Kidney (tissue), 14 donors: ENCODE data around the gene MMP26. TPM values are rescaled to one million over a fixed set of nuclear protein-coding genes. Genes with fewer than 3 reads are reported as not detected.

ENCODE experiments used
- DNase-seq, 5 donors: peaks; one replicate each; pipeline ENCODE4 v3.0.0-alpha.2; 2013 to 2020
- FAIRE-seq: peaks from 2 replicates; lab custom pipeline; 2012; peaks lifted over from hg19 to GRCh38; lab: Jason Lieb, UNC
- H3K27ac ChIP-seq, 2 donors: one replicate each; pipeline ENCODE4 v1.7.0; 2013; ENCODE audit warnings: low read depth in 2 of 2, low read length in 2 of 2, inconsistent platforms in 1 of 2
- H3K27me3 ChIP-seq: one replicate; pipeline ENCODE4 v1.7.1; 2013; ENCODE audit warnings: low read length, inconsistent platforms; ENCODE audit not compliant: control insufficient read depth, insufficient read depth
- H3K36me3 ChIP-seq, 3 donors: one replicate each; pipeline versions ENCODE4 v1.7.0 to v1.7.1; 2013; ENCODE audit warnings: low read length in 3 of 3, control low read depth in 1 of 3, inconsistent platforms in 1 of 3; ENCODE audit not compliant: insufficient read depth in 3 of 3, control insufficient read depth in 2 of 3
- H3K4me1 ChIP-seq, 3 donors: one replicate each; pipeline versions ENCODE4 v1.7.0 to v1.7.1; 2013; ENCODE audit warnings: low read length in 3 of 3, inconsistent platforms in 1 of 3, low read depth in 1 of 3; ENCODE audit not compliant: control insufficient read depth in 2 of 3, insufficient read depth in 2 of 3
- H3K4me3 ChIP-seq, 3 donors: one replicate each; pipeline versions ENCODE4 v1.7.0 to v1.8.1; 2013; ENCODE audit warnings: low read length in 3 of 3, control low read depth in 1 of 3, inconsistent platforms in 1 of 3
- H3K9ac ChIP-seq, 3 donors: one replicate each; pipeline versions ENCODE4 v1.7.0 to v1.7.1; 2013; ENCODE audit warnings: low read length in 3 of 3, control low read depth in 1 of 3, inconsistent platforms in 1 of 3
- H3K9me3 ChIP-seq, 3 donors: one replicate each; pipeline versions ENCODE4 v1.7.0 to v1.7.1; 2013; ENCODE audit warnings: low read length in 3 of 3, control low read depth in 1 of 3, inconsistent platforms in 1 of 3; ENCODE audit not compliant: control insufficient read depth in 2 of 3, insufficient read depth in 1 of 3
- CTCF ChIP-seq: IDR thresholded peaks from 3 replicates; pipeline ENCODE4 v1.5.1; 2012; ENCODE audit warnings: mild to moderate bottlenecking, moderate library complexity, borderline replicate concordance; ENCODE audit not compliant: insufficient read depth; ENCODE audit errors: extremely low read depth
- intact Hi-C: fragments of 100-400 bp; cut with DNase I; formaldehyde crosslinking; loops from one replicate; pipeline ENCODE4 v1.11.1; 2022
- polyA plus RNA-seq: library from polyadenylated mRNA; stranded (reverse); fragments of 350-450 nt; fragmentation: Illumina TruSeq; extraction: RNeasy Lipid Tissue Mini Kit (QIAGEN cat#74804); gene quantifications from one replicate; pipeline ENCODE4 v1.2.3, GENCODE V29; 2014; ENCODE audit warnings: low read depth, low replicate concordance; ENCODE audit not compliant: insufficient read depth
- total RNA-seq: library from RNA; stranded (reverse); fragmentation: NEBNext Ultra II Directional; extraction: Animal tissue kit (Norgen Biotek cat#: 25700); gene quantifications from one replicate; pipeline ENCODE4 v1.2.1, GENCODE V29; 2021
- donor health status: control.
- donor health status: control.
- donor health status: control.
- donor health status: control.
- donor health status: control.
- donor health status: DM: yes; HTN: yes; CAD: no.
- donor health status: Normal renal cell carcinoma (clear cell type).

The MMP26 gene
- total and polyA plus RNA-seq, 2 donors from 2014 or later = not detected

- no peak overlapping the region for H3K4me3 ChIP-seq
- no peaks in the 10 kb centered on the region for H3K36me3 ChIP-seq
- H3K27me3 ChIP-seq = no peaks in the 10 kb centered on the region
- no peak for FAIRE-seq
- H3K27ac ChIP-seq = no peak overlapping the region
- TF ChIP-seq CTCF = no peak
- H3K9ac ChIP-seq = no peak overlapping the region
- no peak for DNase-seq
- no peaks in the 10 kb centered on the region for H3K4me1 ChIP-seq
- H3K9me3 ChIP-seq = no peaks in the 10 kb centered on the region
- intact Hi-C loops = no loop called here
These were observed 32.1 kb upstream of the MMP26 start for GRCh38 chr11:4672470-4672869.

GRCh38 chr11:4673781-4674180 lies 30.8 kb upstream of the MMP26 start:
- Histone ChIP-seq H3K9ac (no peak overlapping the region), H3K4me1 (no peaks in the 10 kb centered on the region), H3K4me3 (no peak overlapping the region), H3K27me3 (no peaks in the 10 kb centered on the region), H3K36me3 (no peaks in the 10 kb centered on the region), H3K9me3 (no peaks in the 10 kb centered on the region), H3K27ac (no peak overlapping the region)
- DNase-seq = no peak
- no peak for FAIRE-seq
- no peak for TF ChIP-seq CTCF
- intact Hi-C loops = no loop called here

- FAIRE-seq (no peak), DNase-seq (peak in 3 of 5 donors; percentile 36 to 89 (median 83))
- TF ChIP-seq CTCF = no peak
- Histone ChIP-seq H3K27ac (no peak overlapping the region), H3K4me1 (peaks cover 0 to 4% (median 0%) of the 10 kb centered on the region in 3 donors), H3K27me3 (no peaks in the 10 kb centered on the region), H3K4me3 (no peak overlapping the region), H3K9me3 (no peaks in the 10 kb centered on the region), H3K36me3 (no peaks in the 10 kb centered on the region), H3K9ac (no peak overlapping the region)
- intact Hi-C loops = no loop called here
These were observed 26.6 kb upstream of the MMP26 start for GRCh38 chr11:4677948-4678347.

- no peak for TF ChIP-seq CTCF
- Histone ChIP-seq H3K27me3 (no peaks in the 10 kb centered on the region), H3K4me1 (peaks cover 0 to 4% (median 0%) of the 10 kb centered on the region in 3 donors), H3K4me3 (peak overlapping the region in 1 of 3 donors; percentile 6), H3K9ac (no peak overlapping the region), H3K27ac (no peak overlapping the region), H3K9me3 (no peaks in the 10 kb centered on the region), H3K36me3 (no peaks in the 10 kb centered on the region)
- intact Hi-C loops = no loop called here
- peak in 2 of 5 donors; percentile 60 to 73 for DNase-seq
- no peak for FAIRE-seq
These were observed 24.2 kb upstream of the MMP26 start for GRCh38 chr11:4680341-4680740.
